ENCODE data around the gene AUP1.

The AUP1 gene

GRCh38 chr2:74548900-74549826, 19.7 kb upstream of the AUP1 start:
- no peak overlapping the region for H3K27ac ChIP-seq (ENCODE audit: low read depth, low read length, severe bottlenecking)

DNA sequence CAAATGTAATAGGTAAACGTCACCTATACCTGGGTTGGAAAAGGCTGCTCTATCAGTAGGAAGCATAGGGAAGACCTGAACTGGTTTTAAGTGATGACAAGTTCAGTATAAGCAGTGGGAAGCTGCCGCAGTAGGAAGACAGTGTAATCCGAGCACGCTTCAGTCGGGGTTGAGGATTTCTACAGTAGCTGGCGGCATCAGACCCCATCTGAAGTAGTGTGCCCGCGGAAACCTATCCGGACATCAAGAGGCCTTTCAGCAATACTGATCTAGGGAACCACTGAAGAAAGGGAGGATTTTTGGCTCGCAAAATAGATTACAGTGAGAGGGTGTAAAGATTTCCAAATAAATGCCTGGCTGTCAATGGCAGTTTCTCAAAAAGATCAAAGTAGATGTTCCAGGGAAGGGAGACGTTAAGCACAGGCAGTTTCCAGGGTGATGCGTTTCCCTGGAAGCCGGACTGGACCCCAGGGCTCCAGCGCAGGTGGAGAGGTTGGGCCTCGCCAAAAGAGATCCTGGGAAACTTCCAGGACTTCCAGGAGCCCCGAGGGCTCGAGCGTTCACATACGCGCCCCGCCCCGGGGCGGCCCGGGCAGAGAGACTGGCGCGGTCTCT, 18.9 kb upstream of the AUP1 start:
- Histone ChIP-seq H3K9me3 (ENCODE audit: control insufficient read depth, low read length) (no peaks in the 10 kb centered on the region), H3K27ac (ENCODE audit: low read depth, low read length, severe bottlenecking) (no peak overlapping the region), H3K4me3 (ENCODE audit: extremely low read depth, insufficient read depth, low read length, poor library complexity, severe bottlenecking) (peak overlapping the region; percentile 45), H3K36me3 (ENCODE audit: control insufficient read depth, insufficient read depth, low read length) (peaks cover 31% of the 10 kb centered on the region), H3K4me1 (ENCODE audit: control insufficient read depth, insufficient read depth, low read length, poor library complexity, severe bottlenecking) (peaks cover 4% of the 10 kb centered on the region)
- 11 to 12% methylated on average over 26 of the region's 26 CpGs for WGBS, 2 experiments (ENCODE audit: insufficient coverage in 2 of 2)

More at GRCh38 chr2:74548900-74549826, 19.7 kb upstream of the AUP1 start:
- H3K9me3 ChIP-seq (ENCODE audit: control insufficient read depth, low read length), result no peaks in the 10 kb centered on the region
- H3K4me3 ChIP-seq (ENCODE audit: extremely low read depth, insufficient read depth, low read length, poor library complexity, severe bottlenecking), result peak overlapping the region; percentile 45
- H3K4me1 ChIP-seq (ENCODE audit: control insufficient read depth, insufficient read depth, low read length, poor library complexity, severe bottlenecking), result peaks cover 4% of the 10 kb centered on the region
- WGBS, 2 experiments (ENCODE audit: insufficient coverage in 2 of 2), result 10 to 11% methylated on average over 64 to 84 of the region's 85 CpGs
- H3K36me3 ChIP-seq (ENCODE audit: control insufficient read depth, insufficient read depth, low read length), result peaks cover 31% of the 10 kb centered on the region

GRCh38 chr2:74546004-74546403, 16.5 kb upstream of the AUP1 start:
- Histone ChIP-seq H3K4me1 (ENCODE audit: control insufficient read depth, insufficient read depth, low read length, poor library complexity, severe bottlenecking) (peaks cover 4% of the 10 kb centered on the region), H3K36me3 (ENCODE audit: control insufficient read depth, insufficient read depth, low read length) (peaks cover 18% of the 10 kb centered on the region), H3K9me3 (ENCODE audit: control insufficient read depth, low read length) (no peaks in the 10 kb centered on the region), H3K4me3 (ENCODE audit: extremely low read depth, insufficient read depth, low read length, poor library complexity, severe bottlenecking) (no peak overlapping the region), H3K27ac (ENCODE audit: low read depth, low read length, severe bottlenecking) (no peak overlapping the region)
- 75 to 100% methylated on average over 2 of the region's 3 CpGs for WGBS, 2 experiments (ENCODE audit: insufficient coverage in 2 of 2)

- Histone ChIP-seq H3K27ac (ENCODE audit: low read depth, low read length, severe bottlenecking) (no peak overlapping the region), H3K9me3 (ENCODE audit: control insufficient read depth, low read length) (no peaks in the 10 kb centered on the region), H3K4me3 (ENCODE audit: extremely low read depth, insufficient read depth, low read length, poor library complexity, severe bottlenecking) (no peak overlapping the region), H3K36me3 (ENCODE audit: control insufficient read depth, insufficient read depth, low read length) (peaks cover 9% of the 10 kb centered on the region), H3K4me1 (ENCODE audit: control insufficient read depth, insufficient read depth, low read length, poor library complexity, severe bottlenecking) (peaks cover 4% of the 10 kb centered on the region)
- WGBS, 2 experiments (ENCODE audit: insufficient coverage in 2 of 2), result 76 to 95% methylated on average over 3 of the region's 3 CpGs
These were observed 15.1 kb upstream of the AUP1 start for GRCh38 chr2:74544634-74545033.

- H3K36me3 ChIP-seq (ENCODE audit: control insufficient read depth, insufficient read depth, low read length), result peaks cover 8% of the 10 kb centered on the region
- no peaks in the 10 kb centered on the region for H3K9me3 ChIP-seq (ENCODE audit: control insufficient read depth, low read length)
- H3K27ac ChIP-seq (ENCODE audit: low read depth, low read length, severe bottlenecking), result no peak overlapping the region
- no peaks in the 10 kb centered on the region for H3K4me1 ChIP-seq (ENCODE audit: control insufficient read depth, insufficient read depth, low read length, poor library complexity, severe bottlenecking)
- no peak overlapping the region for H3K4me3 ChIP-seq (ENCODE audit: extremely low read depth, insufficient read depth, low read length, poor library complexity, severe bottlenecking)
- WGBS, 2 experiments (ENCODE audit: insufficient coverage in 2 of 2), result no CpG with 5 or more reads among the region's 1 CpG
These were observed 13.5 kb upstream of the AUP1 start for GRCh38 chr2:74542978-74543377.

GRCh38 chr2:74540291-74540690, 10.8 kb upstream of the AUP1 start:
- no peaks in the 10 kb centered on the region for H3K9me3 ChIP-seq (ENCODE audit: control insufficient read depth, low read length)
- peaks cover 8% of the 10 kb centered on the region for H3K36me3 ChIP-seq (ENCODE audit: control insufficient read depth, insufficient read depth, low read length)
- H3K27ac ChIP-seq (ENCODE audit: low read depth, low read length, severe bottlenecking), result no peak overlapping the region
- 100% methylated on average over 5 of the region's 5 CpGs for WGBS, 2 experiments (ENCODE audit: insufficient coverage in 2 of 2)
- peaks cover 5% of the 10 kb centered on the region for H3K4me1 ChIP-seq (ENCODE audit: control insufficient read depth, insufficient read depth, low read length, poor library complexity, severe bottlenecking)
- H3K4me3 ChIP-seq (ENCODE audit: extremely low read depth, insufficient read depth, low read length, poor library complexity, severe bottlenecking), result no peak overlapping the region

GRCh38 chr2:74538881-74539339, 9.4 kb upstream of the AUP1 start:
- no peak overlapping the region for H3K27ac ChIP-seq (ENCODE audit: low read depth, low read length, severe bottlenecking)
- WGBS, 2 experiments (ENCODE audit: insufficient coverage in 2 of 2), result 92 to 100% methylated on average over 4 to 7 of the region's 7 CpGs
- H3K36me3 ChIP-seq (ENCODE audit: control insufficient read depth, insufficient read depth, low read length), result peaks cover 13% of the 10 kb centered on the region
- peaks cover 5% of the 10 kb centered on the region for H3K4me1 ChIP-seq (ENCODE audit: control insufficient read depth, insufficient read depth, low read length, poor library complexity, severe bottlenecking)
- no peaks in the 10 kb centered on the region for H3K9me3 ChIP-seq (ENCODE audit: control insufficient read depth, low read length)
- H3K4me3 ChIP-seq (ENCODE audit: extremely low read depth, insufficient read depth, low read length, poor library complexity, severe bottlenecking), result no peak overlapping the region

- H3K4me1 ChIP-seq (ENCODE audit: control insufficient read depth, insufficient read depth, low read length, poor library complexity, severe bottlenecking), result peaks cover 5% of the 10 kb centered on the region
- no peaks in the 10 kb centered on the region for H3K9me3 ChIP-seq (ENCODE audit: control insufficient read depth, low read length)
- peaks cover 30% of the 10 kb centered on the region for H3K36me3 ChIP-seq (ENCODE audit: control insufficient read depth, insufficient read depth, low read length)
- no peak overlapping the region for H3K27ac ChIP-seq (ENCODE audit: low read depth, low read length, severe bottlenecking)
- no peak overlapping the region for H3K4me3 ChIP-seq (ENCODE audit: extremely low read depth, insufficient read depth, low read length, poor library complexity, severe bottlenecking)
- 76 to 83% methylated on average over 4 of the region's 4 CpGs for WGBS, 2 experiments (ENCODE audit: insufficient coverage in 2 of 2)
These were observed 7.6 kb upstream of the AUP1 start for GRCh38 chr2:74537140-74537539.

- WGBS, 2 experiments (ENCODE audit: insufficient coverage in 2 of 2), result 92 to 95% methylated on average over 18 to 21 of the region's 23 CpGs
- Histone ChIP-seq H3K27ac (ENCODE audit: low read depth, low read length, severe bottlenecking) (no peak overlapping the region), H3K4me3 (ENCODE audit: extremely low read depth, insufficient read depth, low read length, poor library complexity, severe bottlenecking) (no peak overlapping the region), H3K36me3 (ENCODE audit: control insufficient read depth, insufficient read depth, low read length) (peaks cover 33% of the 10 kb centered on the region), H3K9me3 (ENCODE audit: control insufficient read depth, low read length) (no peaks in the 10 kb centered on the region), H3K4me1 (ENCODE audit: control insufficient read depth, insufficient read depth, low read length, poor library complexity, severe bottlenecking) (peaks cover 5% of the 10 kb centered on the region)
These were observed 6.9 kb upstream of the AUP1 start for GRCh38 chr2:74536166-74536950.

DNA sequence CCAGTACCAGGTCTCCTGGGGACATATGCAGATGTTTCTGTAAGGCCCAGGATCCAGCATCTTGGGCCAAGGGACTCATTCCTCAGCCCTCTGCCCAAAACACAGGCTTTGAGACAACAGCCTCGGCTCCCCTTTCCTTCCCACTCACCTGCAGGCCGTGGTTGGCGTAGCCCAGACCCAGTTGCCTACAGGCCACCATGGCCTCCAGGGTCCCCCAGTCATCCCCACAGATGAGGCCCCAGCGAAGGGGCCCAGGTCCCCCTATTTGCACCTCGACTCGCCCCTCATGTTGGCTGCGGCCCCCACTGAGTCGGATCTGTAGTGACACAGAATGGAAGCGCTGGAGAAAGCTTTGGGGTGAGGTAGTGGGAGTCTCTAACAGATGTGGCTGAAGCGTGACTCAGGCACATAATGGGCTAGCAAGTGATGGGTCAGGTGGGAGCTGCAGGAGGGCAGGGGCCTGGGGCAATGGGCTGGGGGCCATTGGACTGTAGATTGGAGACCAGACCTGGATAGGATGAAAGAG, 6.0 kb upstream of the AUP1 start:
- peaks cover 39% of the 10 kb centered on the region for H3K36me3 ChIP-seq (ENCODE audit: control insufficient read depth, insufficient read depth, low read length)

More for the DNA sequence above, 6.0 kb upstream of the AUP1 start:
- Histone ChIP-seq H3K9me3 (ENCODE audit: control insufficient read depth, low read length) (no peaks in the 10 kb centered on the region), H3K4me1 (ENCODE audit: control insufficient read depth, insufficient read depth, low read length, poor library complexity, severe bottlenecking) (peaks cover 9% of the 10 kb centered on the region), H3K27ac (ENCODE audit: low read depth, low read length, severe bottlenecking) (no peak overlapping the region), H3K4me3 (ENCODE audit: extremely low read depth, insufficient read depth, low read length, poor library complexity, severe bottlenecking) (no peak overlapping the region)
- WGBS, 2 experiments (ENCODE audit: insufficient coverage in 2 of 2), result 93 to 94% methylated on average over 5 to 8 of the region's 10 CpGs
